B cell (primary cell): ENCODE measurements around the gene HDAC9. TPM values are rescaled to one million over a fixed set of nuclear protein-coding genes. Genes with fewer than 3 reads are reported as not detected.

ENCODE experiments used
- ATAC-seq: fragments of 200-7000 bp; cut with Tn5 transposase; one replicate; pipeline ENCODE4 v1.10.0; 2021; ENCODE audit warnings: low read depth, mild to moderate bottlenecking, moderate number of reproducible peaks, moderate library complexity
- CTCF ChIA-PET: fragments of 350-600 bp; sonication (Branson Sonifier 250); formaldehyde crosslinking; loops from one replicate; lab custom pipeline; 2021; ENCODE audit warnings: antibody characterized with exemption, inconsistent platforms; lab: Charles Lee
- POLR2A ChIA-PET: fragments of 350-600 bp; sonication (Branson Sonifier 250); formaldehyde crosslinking; loops from one replicate; lab custom pipeline; 2021; ENCODE audit warnings: antibody characterized with exemption; lab: Charles Lee
- DNase-seq: peaks from one replicate; pipeline ENCODE4 v3.0.0; 2013
- H2AFZ ChIP-seq: 2 replicates; pipeline ENCODE4 v1.6.1; 2012; ENCODE audit warnings: mild to moderate bottlenecking, low read depth, low read length; ENCODE audit not compliant: insufficient read depth, poor library complexity, severe bottlenecking
- H3K27ac ChIP-seq, 2 donors: 1 replicate in 1 of 2; 2 replicates in 1 of 2; pipeline ENCODE4 v1.5.1; 2012 to 2013; ENCODE audit warnings: low read length in 2 of 2, mild to moderate bottlenecking in 2 of 2, moderate library complexity in 1 of 2
- H3K27me3 ChIP-seq, 4 experiments: fragments of 200-600 bp in 1 of 4; sonication (generic) in 1 of 4; replicated peaks in 1 of 4; 1 replicate in 2 of 4; 2 replicates in 2 of 4; pipeline versions ENCODE4 v1.6.1 to v1.7.0; 2013 to 2016; ENCODE audit warnings: low read length in 3 of 4, mild to moderate bottlenecking in 2 of 4, mixed read lengths in 1 of 4, moderate library complexity in 1 of 4; ENCODE audit not compliant: insufficient read depth in 4 of 4, control insufficient read depth in 3 of 4; ENCODE audit errors: control extremely low read depth in 1 of 4
- H3K36me3 ChIP-seq, 2 experiments: replicated peaks in 1 of 2; 1 replicate in 1 of 2; 2 replicates in 1 of 2; pipeline versions ENCODE4 v1.6.1 to v1.7.1; 2013; ENCODE audit warnings: low read length in 1 of 2; ENCODE audit not compliant: insufficient read depth in 2 of 2, control insufficient read depth in 1 of 2; ENCODE audit errors: control extremely low read depth in 1 of 2, extremely low read depth in 1 of 2
- H3K4me1 ChIP-seq, 2 donors: fragments of 200-600 bp in 1 of 2; sonication (generic) in 1 of 2; 1 replicate in 1 of 2; 2 replicates in 1 of 2; pipeline versions ENCODE4 v1.5.1 to v1.6.1; 2013 to 2017; ENCODE audit warnings: low read length in 2 of 2; ENCODE audit not compliant: control insufficient read depth in 2 of 2, insufficient read depth in 2 of 2
- H3K4me2 ChIP-seq: replicated peaks from 2 replicates; pipeline ENCODE3; 2012; ENCODE audit warnings: mild to moderate bottlenecking, low read depth, low read length; ENCODE audit not compliant: poor library complexity, severe bottlenecking
- H3K4me3 ChIP-seq, 5 experiments: fragments of 200-600 bp in 1 of 5; sonication (generic) in 1 of 5; 1 replicate in 3 of 5; 2 replicates in 2 of 5; pipeline versions ENCODE4 v1.5.1 to v1.7.0; 2011 to 2016; ENCODE audit warnings: low read length in 4 of 5, mild to moderate bottlenecking in 4 of 5, low read depth in 2 of 5, control low read depth in 1 of 5, moderate library complexity in 1 of 5; ENCODE audit not compliant: insufficient read depth in 1 of 5; ENCODE audit errors: control extremely low read depth in 1 of 5, extremely low read depth in 1 of 5
- H3K79me2 ChIP-seq: fragments of 200-600 bp; sonication (generic); one replicate; pipeline ENCODE4 v1.6.0; 2016; ENCODE audit warnings: low read length; ENCODE audit not compliant: control insufficient read depth, insufficient read depth
- H3K9ac ChIP-seq: fragments of 200-600 bp; sonication (generic); 2 replicates; pipeline ENCODE4 v1.6.1; 2017; ENCODE audit warnings: mild to moderate bottlenecking, low read length, moderate library complexity
- H3K9me3 ChIP-seq, 3 donors: one replicate each; pipeline versions ENCODE4 v1.6.1 to v1.7.1; 2013; ENCODE audit warnings: low read length in 2 of 3; ENCODE audit not compliant: control insufficient read depth in 2 of 3, insufficient read depth in 1 of 3; ENCODE audit errors: control extremely low read depth in 1 of 3
- H4K20me1 ChIP-seq: 2 replicates; pipeline ENCODE4 v1.6.0; 2012; ENCODE audit warnings: mild to moderate bottlenecking, low read length; ENCODE audit not compliant: insufficient read depth, control insufficient read depth, poor library complexity, severe bottlenecking
- H3K27ac Mint-ChIP-seq: one replicate; pipeline ENCODE4 v1.8.0; 2021; ENCODE audit warnings: mixed read lengths
- H3K27me3 Mint-ChIP-seq: one replicate; pipeline ENCODE4 v1.8.0; 2021; ENCODE audit warnings: mixed read lengths
- H3K4me1 Mint-ChIP-seq: one replicate; pipeline ENCODE4 v1.8.0; 2021; ENCODE audit warnings: mixed read lengths
- H3K4me3 Mint-ChIP-seq: one replicate; pipeline ENCODE4 v1.8.0; 2021; ENCODE audit warnings: mixed read lengths
- H3K9me3 Mint-ChIP-seq: one replicate; pipeline ENCODE4 v1.8.0; 2022; ENCODE audit warnings: mixed read lengths; ENCODE audit not compliant: insufficient read depth
- EZH2 ChIP-seq: IDR thresholded peaks from 2 replicates; pipeline ENCODE4 v1.6.1; 2012; ENCODE audit warnings: borderline replicate concordance, low read depth, mild to moderate bottlenecking, moderate library complexity, low read length; ENCODE audit not compliant: insufficient read depth, poor library complexity, severe bottlenecking
- WGBS: methylation state at CpG from one replicate; pipeline ENCODE4 v1.1.5; 2013; ENCODE audit warnings: missing lambda C conversion rate; ENCODE audit not compliant: insufficient coverage; 5-methylcytosine and 5-hydroxymethylcytosine counted together
- intact Hi-C: fragments of 100-400 bp; cut with micrococcal nuclease; formaldehyde crosslinking; loops from one replicate; pipeline ENCODE4 v1.10.0; 2022
- polyA plus RNA-seq: library from polyadenylated mRNA; depleted of rRNA; stranded (reverse); fragments of >200 nt; gene quantifications from 2 replicates; pipeline ENCODE4 v1.2.3, GENCODE V29; 2012
- total RNA-seq, 2 donors: library from RNA; stranded (reverse); fragments of 120-200 nt in 1 of 2; gene quantifications; 1 replicate in 1 of 2; 2 replicates in 1 of 2; pipeline versions ENCODE4 v1.2.3 to v1.2.4, GENCODE V29; 2013 to 2022
- TF ChIP-seq, protein P1 (sequence below): fragments of 200-600 bp; IDR thresholded peaks from one replicate; pipeline ENCODE4 v1.8.0; 2022; ENCODE audit warnings: antibody characterized with exemption, mild to moderate bottlenecking

The HDAC9 gene
- total and polyA plus RNA-seq, 2 donors (not counting 1 experiment from before 2014, with no cell fraction given): 49.1 to 64.8 TPM

DNA sequence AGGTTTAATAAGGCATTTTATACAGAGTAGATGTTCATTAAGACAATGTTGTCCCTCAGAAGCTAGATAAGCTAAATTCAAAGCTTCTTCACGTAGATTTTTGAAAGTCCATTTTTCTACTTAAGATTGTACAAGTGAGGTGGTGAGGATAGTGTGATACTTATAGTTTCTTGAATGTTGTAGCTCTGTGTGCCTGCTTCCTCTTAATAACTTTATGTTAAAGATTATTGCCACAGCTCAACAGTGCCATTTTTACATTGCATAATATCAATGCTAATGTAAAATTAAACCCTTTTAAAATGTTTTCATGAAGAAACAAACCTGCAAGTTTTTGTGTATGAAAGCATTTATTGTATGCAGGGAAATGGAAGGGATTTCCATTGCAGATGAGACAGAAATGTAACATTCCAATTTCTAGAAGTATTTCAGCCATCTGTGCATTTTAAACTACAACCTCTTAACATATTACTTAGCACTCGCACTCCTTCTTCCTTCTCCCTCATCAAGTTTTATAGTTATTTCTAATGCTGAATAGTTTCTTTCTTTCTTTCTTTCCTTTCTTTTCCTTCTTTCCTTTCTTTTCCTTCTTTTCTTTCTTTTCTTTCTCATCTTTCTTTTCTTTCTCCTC lies 409.9 kb downstream of the HDAC9 start:
- Histone ChIP-seq H3K4me1 (no peaks in the 10 kb centered on the region), H3K4me2 (no peak overlapping the region), H3K9me3 (no peaks in the 10 kb centered on the region), H3K36me3 (no peaks in the 10 kb centered on the region), H3K9ac (no peak overlapping the region), H3K4me3 (no peak overlapping the region), H4K20me1 (no peaks in the 10 kb centered on the region), H3K79me2 (no peaks in the 10 kb centered on the region), H3K27ac (no peak overlapping the region), H3K27me3 (no peaks in the 10 kb centered on the region), H2AFZ (no peak overlapping the region)
- CTCF ChIA-PET: no interaction called here
- intact Hi-C loops: no loop called here
- no CpG with 5 or more reads among the region's 2 CpGs for WGBS
- Mint-ChIP-seq H3K27ac (no peak overlapping the region), H3K4me3 (no peak overlapping the region), H3K27me3 (no peaks in the 10 kb centered on the region), H3K9me3 (peaks cover 3% of the 10 kb centered on the region), H3K4me1 (no peaks in the 10 kb centered on the region)
- POLR2A ChIA-PET: no interaction called here
- no peak for ATAC-seq
- DNase-seq: no peak
- TF ChIP-seq, protein P1, sequence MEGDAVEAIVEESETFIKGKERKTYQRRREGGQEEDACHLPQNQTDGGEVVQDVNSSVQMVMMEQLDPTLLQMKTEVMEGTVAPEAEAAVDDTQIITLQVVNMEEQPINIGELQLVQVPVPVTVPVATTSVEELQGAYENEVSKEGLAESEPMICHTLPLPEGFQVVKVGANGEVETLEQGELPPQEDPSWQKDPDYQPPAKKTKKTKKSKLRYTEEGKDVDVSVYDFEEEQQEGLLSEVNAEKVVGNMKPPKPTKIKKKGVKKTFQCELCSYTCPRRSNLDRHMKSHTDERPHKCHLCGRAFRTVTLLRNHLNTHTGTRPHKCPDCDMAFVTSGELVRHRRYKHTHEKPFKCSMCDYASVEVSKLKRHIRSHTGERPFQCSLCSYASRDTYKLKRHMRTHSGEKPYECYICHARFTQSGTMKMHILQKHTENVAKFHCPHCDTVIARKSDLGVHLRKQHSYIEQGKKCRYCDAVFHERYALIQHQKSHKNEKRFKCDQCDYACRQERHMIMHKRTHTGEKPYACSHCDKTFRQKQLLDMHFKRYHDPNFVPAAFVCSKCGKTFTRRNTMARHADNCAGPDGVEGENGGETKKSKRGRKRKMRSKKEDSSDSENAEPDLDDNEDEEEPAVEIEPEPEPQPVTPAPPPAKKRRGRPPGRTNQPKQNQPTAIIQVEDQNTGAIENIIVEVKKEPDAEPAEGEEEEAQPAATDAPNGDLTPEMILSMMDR: no peak
- no peak for TF ChIP-seq EZH2

DNA sequence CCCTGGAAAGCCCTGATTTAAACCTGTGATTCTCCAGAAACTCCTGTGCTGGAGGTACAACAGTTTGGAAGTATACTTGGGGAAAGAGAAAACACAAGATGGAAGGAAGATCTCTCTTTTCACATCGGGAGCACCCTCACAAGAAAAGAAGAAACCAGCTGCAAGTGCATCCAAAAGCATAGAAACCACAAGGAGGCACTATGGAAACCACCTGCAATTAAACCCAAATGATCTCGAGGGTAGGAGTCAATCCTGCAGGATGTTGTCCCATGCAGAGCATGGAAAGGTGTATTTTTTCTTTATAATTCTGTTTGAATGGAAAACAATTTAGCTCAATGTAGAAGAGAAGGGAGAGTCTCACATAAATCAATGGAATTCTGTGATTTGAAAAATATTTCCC lies 411.4 kb downstream of the HDAC9 start:
- ATAC-seq: no peak
- Histone ChIP-seq H3K27me3 (no peaks in the 10 kb centered on the region), H3K9ac (no peak overlapping the region), H3K4me3 (no peak overlapping the region), H4K20me1 (no peaks in the 10 kb centered on the region), H3K27ac (no peak overlapping the region), H2AFZ (no peak overlapping the region), H3K4me1 (no peaks in the 10 kb centered on the region), H3K79me2 (no peaks in the 10 kb centered on the region), H3K9me3 (no peaks in the 10 kb centered on the region), H3K4me2 (no peak overlapping the region), H3K36me3 (no peaks in the 10 kb centered on the region)
- Mint-ChIP-seq H3K4me1 (no peaks in the 10 kb centered on the region), H3K9me3 (peaks cover 3% of the 10 kb centered on the region), H3K4me3 (no peak overlapping the region), H3K27ac (no peak overlapping the region), H3K27me3 (no peaks in the 10 kb centered on the region)
- WGBS: no CpG with 5 or more reads among the region's 2 CpGs
- TF ChIP-seq EZH2: no peak
- TF ChIP-seq, protein P1: no peak
- intact Hi-C loops: no loop called here
- ChIA-PET CTCF (no interaction called here), POLR2A (no interaction called here)
- DNase-seq: no peak
